Colon (tissue), 2 donors: ENCODE results near the gene HACL1.

ENCODE experiments used
- FAIRE-seq: peaks from 2 replicates; lab custom pipeline; 2012; peaks lifted over from hg19 to GRCh38; lab: Jason Lieb, UNC
- donor health status: control.
- donor health status: control.

Gene HACL1

DNA sequence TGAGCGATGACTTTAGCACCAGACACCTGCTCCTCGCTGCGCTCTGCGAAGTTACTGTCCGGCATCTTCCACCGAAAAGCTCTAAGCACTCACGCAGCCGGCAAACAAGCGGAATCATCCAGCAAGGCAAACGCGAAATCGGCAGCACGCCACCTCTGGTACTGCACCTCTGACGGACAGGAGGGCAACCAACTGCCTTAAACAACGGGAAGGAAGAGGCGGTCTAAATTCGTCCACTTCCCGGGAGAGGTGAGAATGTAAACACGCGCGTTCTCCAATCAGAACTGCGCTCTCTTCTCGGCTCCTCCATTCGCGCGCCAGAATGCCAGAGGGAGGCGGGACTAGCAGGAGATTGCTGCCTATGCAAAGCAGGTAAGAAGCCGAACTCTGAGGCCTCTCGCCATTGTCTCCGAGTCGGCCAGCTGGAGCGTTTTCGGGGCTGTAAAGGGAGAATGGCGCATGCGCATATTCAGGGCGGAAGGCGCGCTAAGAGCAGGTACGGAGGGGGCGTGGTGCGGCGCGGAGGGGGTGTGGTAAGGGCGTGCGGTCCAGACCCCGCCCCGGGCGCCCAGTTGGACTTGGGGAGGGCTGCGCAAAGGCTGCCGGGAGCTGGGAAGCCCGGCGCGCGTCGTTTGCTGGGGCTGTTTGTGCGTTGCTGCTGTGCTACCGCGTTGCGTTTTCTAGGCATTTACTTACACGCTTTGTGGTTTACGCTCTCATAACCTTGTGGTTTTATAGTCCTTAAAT is at the start of gene HACL1, which contains the start of gene BTD:
TSS of gene HACL1 (minus strand) at position 171 of the 747 bp plus-strand sequence. CDS start at position 65, 106 bp downstream.
TSS of gene BTD (plus strand) at position 347 of the 747 bp plus-strand sequence. CDS start 33,695 bp downstream, outside the sequence.
- peak; percentile 68 for FAIRE-seq

DNA sequence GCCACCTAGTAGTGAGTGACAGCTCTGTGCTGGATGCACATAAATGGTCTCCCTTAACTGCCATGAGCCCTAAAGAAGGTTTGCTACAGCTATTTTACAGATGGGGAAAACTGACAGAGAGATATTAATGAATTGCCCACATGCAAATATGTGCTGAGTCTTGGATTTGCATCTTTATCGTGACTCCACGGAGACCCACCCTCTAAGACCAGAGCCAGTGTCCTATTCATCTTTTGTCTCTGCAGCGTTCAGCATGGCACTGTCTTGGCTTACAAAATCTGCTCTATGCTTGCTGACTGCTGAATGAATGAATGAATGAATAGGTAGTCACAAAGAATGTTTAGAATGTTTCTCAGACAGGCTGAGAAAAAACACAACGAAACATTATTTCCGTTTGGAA is 48.5 kb upstream of the HACL1 start:
- FAIRE-seq: no peak

GRCh38 chr3:15649341-15649740 is 48.0 kb upstream of the HACL1 start:
- FAIRE-seq: no peak

DNA sequence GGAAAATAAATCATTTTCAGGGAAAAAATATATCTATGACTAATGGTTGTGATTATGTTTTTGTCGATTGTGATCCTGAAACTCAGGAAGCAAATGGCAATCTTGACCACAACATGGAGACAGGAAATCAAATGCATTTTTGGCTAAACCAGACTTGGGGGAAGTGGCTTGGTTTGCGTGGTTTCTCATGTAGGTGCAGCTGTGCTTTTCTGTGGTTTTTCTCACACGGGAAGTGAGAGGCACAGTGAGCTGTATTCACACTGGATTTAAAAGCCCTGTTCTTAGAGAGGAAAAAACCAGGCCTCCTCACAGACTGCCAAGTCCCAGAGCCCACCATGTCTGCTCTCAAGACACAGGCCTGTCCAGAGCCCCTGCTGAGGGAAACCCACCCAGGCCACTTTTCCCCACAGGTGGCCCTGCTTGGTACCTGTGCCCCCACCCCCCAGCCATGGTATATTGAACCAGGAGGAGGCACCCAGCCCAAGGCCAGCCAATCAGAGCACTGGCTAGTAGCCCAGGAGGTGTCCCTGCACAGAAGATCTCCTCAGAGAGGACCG is 46.3 kb upstream of the HACL1 start:
- no peak for FAIRE-seq

- FAIRE-seq: no peak
Observed at GRCh38 chr3:15646851-15647511, 45.6 kb upstream of the HACL1 start.

DNA sequence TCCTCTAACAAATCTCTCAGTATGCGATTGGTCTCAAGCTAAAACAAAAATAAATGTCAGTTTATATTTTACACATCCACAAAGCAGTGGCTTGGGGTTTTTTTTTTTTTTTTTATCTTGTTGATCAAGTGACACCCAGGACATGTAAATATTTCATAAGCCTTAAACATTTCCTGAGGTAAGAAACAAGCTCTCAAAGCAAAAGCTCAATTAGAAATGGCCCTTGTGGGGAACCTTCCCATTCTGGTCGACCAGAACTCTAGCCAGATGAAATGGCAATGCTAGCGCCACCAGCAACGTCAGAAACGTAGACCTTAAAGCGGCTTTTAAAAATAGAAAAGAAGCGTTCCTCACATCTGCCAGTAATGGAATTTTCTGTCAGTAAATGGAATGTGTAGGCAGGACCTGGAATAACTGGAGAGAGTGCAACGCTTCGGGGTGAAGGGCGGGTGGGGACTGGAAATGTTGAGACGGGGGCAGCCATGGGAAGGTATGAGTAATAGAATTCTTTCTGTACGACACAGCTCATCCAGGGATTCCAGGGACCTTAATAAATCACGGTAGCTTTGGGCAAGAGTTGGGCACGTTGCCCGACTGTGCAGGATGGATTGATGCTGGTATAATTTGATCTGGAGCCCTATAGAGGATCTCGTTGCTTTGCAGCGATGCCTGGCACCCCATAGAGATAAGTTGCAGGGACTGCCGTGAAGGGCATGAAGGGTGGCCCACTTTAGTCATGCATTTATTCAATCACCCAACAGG is 44.6 kb upstream of the HACL1 start:
- FAIRE-seq: no peak

GRCh38 chr3:15645246-15645645 is 43.9 kb upstream of the HACL1 start:
- no peak for FAIRE-seq

GRCh38 chr3:15638891-15639262 is 37.5 kb upstream of the HACL1 start:
- FAIRE-seq: no peak

DNA sequence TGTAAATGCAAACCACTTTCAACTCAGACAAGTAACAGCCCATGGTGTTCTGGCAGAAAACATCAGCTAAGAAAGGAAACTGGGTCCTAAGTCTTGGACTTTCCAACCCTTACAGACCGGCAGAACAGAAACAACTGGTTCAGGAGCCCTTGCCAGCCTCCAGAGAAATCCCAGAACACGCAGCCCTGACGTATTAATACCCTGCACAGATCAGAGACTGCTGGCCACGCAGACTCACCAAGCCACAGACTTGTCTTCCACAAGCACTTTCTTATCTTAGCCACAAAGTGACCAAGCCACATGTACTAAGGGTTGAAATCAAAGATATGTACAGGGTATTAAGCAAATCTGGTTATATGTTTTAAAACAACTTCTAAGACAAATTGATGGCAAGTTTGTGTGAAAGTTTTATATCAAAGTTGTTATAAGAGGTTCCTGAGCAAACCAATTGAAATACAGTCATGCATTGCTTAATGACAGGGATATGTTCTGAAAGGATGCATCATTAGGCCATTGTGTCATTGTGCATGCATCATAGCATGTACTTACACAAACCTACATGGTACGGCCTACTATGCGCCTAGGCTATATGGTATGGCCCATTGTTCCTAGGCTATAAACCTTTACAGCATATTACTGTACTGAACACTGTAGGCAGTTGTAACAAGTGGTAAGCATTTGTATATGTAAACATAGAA is 37.0 kb upstream of the HACL1 start:
- FAIRE-seq: no peak

DNA sequence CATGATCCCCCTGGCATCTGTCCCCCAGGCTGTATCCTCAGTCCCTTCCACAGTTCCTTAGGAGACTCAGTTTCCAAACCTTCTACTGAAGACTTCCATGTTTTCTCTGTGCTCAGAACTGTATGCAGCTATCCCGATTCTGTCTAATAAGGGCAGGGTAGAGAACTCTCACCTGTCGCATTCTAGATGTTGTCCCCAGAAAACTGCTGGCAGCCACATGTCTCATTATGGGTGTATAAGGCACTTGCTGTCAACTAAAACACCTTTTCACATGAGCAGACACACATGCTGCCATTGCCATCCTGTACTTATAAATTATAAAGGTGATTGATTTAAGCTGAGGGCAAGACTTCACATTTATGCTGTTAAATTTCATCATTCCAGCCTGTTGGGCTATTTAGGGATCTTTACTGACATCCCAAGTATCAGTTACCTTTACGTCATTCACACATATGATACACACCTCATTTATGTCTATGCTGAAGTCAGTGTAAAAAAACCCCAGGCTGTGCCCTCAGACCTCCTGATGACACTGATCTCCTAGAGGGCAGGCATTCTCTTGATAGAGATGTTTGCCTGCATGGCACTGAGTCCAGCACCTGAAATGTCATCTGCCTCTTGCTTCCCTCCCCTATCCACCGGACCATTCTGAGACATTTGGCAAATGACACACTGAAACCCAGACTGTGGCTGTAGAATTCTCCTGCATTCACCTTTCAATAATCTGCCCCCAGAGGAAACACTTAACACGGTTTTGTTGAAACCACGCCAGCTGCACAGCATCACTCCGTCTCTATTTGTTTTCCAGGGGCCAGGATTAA is 36.0 kb upstream of the HACL1 start:
- FAIRE-seq: no peak

- FAIRE-seq: no peak
Observed at GRCh38 chr3:15636028-15636709, 34.8 kb upstream of the HACL1 start.

- no peak for FAIRE-seq
Observed at GRCh38 chr3:15635121-15635661, 33.8 kb upstream of the HACL1 start.

DNA sequence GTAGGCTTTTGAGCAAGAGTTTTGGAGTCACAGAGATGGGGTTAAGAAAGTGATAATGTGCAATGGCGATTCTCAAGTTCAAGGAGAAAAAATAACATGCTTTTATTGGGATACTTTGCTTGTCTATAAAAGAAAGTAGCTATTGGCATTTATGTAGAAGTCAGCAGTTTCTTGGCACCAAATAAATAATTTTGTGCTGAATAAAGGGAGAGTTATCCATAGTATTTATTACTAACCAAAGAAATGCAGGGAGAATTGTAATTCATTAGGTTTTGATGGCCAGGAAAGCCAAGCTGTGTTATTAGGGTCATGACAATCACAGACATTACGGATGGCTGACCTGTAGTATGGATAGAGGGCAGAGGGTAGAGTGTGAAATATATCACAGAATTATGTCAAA is 33.3 kb upstream of the HACL1 start:
- no peak for FAIRE-seq

DNA sequence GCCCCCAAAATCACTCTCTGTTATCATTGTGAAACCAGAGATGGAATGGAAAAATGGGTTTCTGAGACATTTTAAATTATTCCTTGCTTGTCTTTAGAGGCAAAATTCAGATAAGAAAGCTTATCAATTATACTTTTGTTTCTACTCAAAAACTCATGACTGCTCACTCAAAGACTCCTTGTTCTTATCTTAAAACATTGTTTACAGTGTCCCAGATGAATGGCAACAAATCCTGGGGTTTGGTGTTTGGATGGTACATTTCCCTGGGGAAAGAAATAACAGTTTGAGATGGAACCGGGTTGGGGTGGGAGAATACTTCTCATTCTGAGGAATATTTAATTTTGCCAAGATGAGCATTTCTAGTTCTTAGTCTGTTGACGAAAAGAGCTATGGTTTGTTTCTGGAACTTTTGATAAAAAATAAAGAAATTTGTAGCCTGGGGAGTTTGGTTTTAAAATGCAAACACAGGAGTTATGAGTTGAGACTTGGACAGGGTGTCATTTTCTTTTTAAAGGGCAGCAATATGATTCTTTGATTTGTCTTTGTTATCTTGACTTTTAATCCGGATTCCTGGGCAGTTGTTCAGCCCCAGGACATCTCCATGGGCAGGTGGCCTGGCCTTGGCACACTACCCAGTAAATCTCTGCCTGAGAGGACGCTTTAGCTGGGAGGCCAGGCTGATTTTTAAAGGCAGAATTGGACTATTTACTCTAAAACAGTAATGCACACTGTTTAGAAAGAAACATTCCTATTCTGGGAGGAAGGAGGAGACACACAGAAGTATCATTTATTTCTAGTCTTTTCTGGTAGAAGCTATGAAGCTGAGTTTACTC is 32.6 kb upstream of the HACL1 start:
- FAIRE-seq: no peak

- no peak for FAIRE-seq
Observed at GRCh38 chr3:15633159-15633558, 31.8 kb upstream of the HACL1 start.

- FAIRE-seq: no peak
Observed at GRCh38 chr3:15632212-15632580, 30.8 kb upstream of the HACL1 start.

DNA sequence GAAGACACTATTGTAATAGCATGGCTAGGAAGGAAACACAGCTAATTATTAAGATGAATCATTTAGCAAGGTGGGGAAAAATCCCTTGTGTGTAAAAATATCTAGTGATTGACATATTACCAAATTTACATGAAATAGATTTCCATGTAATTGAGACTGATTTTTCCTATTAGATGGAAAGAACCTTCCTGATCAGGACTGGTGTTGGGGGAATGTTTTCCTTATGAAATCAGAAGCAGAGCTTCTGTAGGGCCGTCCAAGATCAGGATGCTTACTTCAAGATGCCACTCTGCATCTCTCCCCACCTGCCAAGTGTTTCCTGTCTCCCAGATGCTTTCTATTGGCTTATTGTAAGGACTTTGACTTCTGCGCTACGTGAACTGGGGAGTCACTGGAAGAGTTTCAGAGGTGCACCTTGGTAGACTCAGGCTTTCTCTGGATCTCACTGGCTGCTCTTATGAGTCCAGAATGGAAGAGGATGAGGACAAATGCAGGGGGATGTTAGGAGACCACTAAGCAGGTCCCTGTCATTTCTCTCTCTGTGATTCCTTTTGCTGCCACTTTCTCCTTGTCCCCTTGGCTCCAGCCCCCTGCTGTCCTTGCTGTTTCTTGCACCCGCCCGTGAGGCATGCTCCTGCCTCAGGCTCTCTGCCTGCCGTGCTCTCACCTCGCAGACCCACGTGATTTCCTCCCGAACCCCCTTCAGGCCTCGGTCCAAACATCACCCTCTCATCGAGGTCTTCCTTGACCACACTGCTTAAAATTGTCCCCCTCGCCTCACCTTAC is 30.2 kb upstream of the HACL1 start:
- FAIRE-seq: no peak

DNA sequence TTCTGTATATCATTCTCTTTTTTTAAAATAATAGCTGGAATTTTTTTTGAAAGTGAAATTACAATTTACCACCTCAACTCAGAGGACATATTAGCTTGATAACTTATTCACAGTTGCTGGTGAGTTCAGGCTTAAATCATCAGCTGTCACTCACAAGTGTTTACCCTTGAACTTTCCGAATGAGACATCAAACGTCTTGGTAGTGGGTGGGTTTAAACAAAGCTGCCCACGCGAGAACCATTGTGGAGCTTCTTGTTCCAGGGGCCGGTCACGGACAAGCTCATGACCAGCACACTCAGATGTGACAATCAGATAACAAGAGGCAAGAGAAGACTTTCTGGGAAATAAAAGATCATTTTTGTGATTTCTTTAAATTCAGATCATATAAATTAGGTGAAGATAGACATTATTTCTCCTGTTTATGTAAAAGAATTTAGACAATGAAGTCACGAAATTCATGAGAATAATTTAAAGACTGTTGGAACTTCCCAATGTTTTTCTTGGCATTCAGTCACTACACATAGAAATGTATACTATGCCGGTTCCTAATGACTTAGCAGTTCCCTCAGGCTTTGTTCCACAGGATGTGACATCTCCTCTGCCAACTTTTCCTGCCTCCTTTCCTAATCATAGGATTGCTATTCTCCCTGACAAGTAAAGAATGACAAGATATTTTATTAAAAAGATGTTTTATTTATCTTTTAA is 29.4 kb upstream of the HACL1 start:
- no peak for FAIRE-seq
